ENCODE measurements around the gene CCDC63.

CCDC63 gene

GRCh38 chr12:110889361-110889760, 42.6 kb downstream of the CCDC63 start:
- no peaks in the 10 kb centered on the region for H3K27me3 Mint-ChIP-seq
- H3K4me3 Mint-ChIP-seq = no peak overlapping the region
- H3K4me1 Mint-ChIP-seq = peaks cover 7% of the 10 kb centered on the region
- H3K9me3 Mint-ChIP-seq = no peaks in the 10 kb centered on the region
- H3K27ac Mint-ChIP-seq = no peak overlapping the region
- no peaks in the 10 kb centered on the region for H3K36me3 Mint-ChIP-seq

GRCh38 chr12:110893956-110894355, 47.2 kb downstream of the CCDC63 start:
- Mint-ChIP-seq H3K27ac (no peak overlapping the region), H3K4me3 (no peak overlapping the region), H3K4me1 (peaks cover 6% of the 10 kb centered on the region), H3K27me3 (peaks cover 2% of the 10 kb centered on the region), H3K9me3 (no peaks in the 10 kb centered on the region), H3K36me3 (no peaks in the 10 kb centered on the region)

GRCh38 chr12:110896559-110896958, 49.8 kb downstream of the CCDC63 start:
- H3K9me3 Mint-ChIP-seq = no peaks in the 10 kb centered on the region
- H3K4me1 Mint-ChIP-seq = peaks cover 6% of the 10 kb centered on the region
- no peaks in the 10 kb centered on the region for H3K36me3 Mint-ChIP-seq
- peaks cover 2% of the 10 kb centered on the region for H3K27me3 Mint-ChIP-seq
- H3K4me3 Mint-ChIP-seq = no peak overlapping the region
- peak overlapping the region; percentile 23 for H3K27ac Mint-ChIP-seq

- Mint-ChIP-seq H3K9me3 (no peaks in the 10 kb centered on the region), H3K27ac (no peak overlapping the region), H3K4me1 (peaks cover 3% of the 10 kb centered on the region), H3K4me3 (no peak overlapping the region), H3K27me3 (no peaks in the 10 kb centered on the region), H3K36me3 (no peaks in the 10 kb centered on the region)
Measured at GRCh38 chr12:110901401-110901800, 54.6 kb downstream of the CCDC63 start.

GRCh38 chr12:110903511-110903910, 56.7 kb downstream of the CCDC63 start:
- no peak overlapping the region for H3K4me3 Mint-ChIP-seq
- no peaks in the 10 kb centered on the region for H3K27me3 Mint-ChIP-seq
- peaks cover 3% of the 10 kb centered on the region for H3K4me1 Mint-ChIP-seq
- H3K9me3 Mint-ChIP-seq = no peaks in the 10 kb centered on the region
- no peaks in the 10 kb centered on the region for H3K36me3 Mint-ChIP-seq
- H3K27ac Mint-ChIP-seq = no peak overlapping the region

- Mint-ChIP-seq H3K27ac (no peak overlapping the region), H3K27me3 (no peaks in the 10 kb centered on the region), H3K9me3 (no peaks in the 10 kb centered on the region), H3K4me1 (peaks cover 3% of the 10 kb centered on the region), H3K36me3 (no peaks in the 10 kb centered on the region), H3K4me3 (no peak overlapping the region)
Measured at GRCh38 chr12:110906083-110906482, 59.3 kb downstream of the CCDC63 start.

GRCh38 chr12:110906516-110906915, 59.7 kb downstream of the CCDC63 start:
- H3K27me3 Mint-ChIP-seq = no peaks in the 10 kb centered on the region
- H3K27ac Mint-ChIP-seq = no peak overlapping the region
- H3K9me3 Mint-ChIP-seq = no peaks in the 10 kb centered on the region
- H3K4me3 Mint-ChIP-seq = no peak overlapping the region
- peaks cover 3% of the 10 kb centered on the region for H3K4me1 Mint-ChIP-seq
- no peaks in the 10 kb centered on the region for H3K36me3 Mint-ChIP-seq

GRCh38 chr12:110906985-110907384, 60.2 kb downstream of the CCDC63 start:
- Mint-ChIP-seq H3K27ac (no peak overlapping the region), H3K27me3 (no peaks in the 10 kb centered on the region), H3K4me1 (peaks cover 3% of the 10 kb centered on the region), H3K9me3 (no peaks in the 10 kb centered on the region), H3K36me3 (no peaks in the 10 kb centered on the region), H3K4me3 (no peak overlapping the region)

- Mint-ChIP-seq H3K36me3 (no peaks in the 10 kb centered on the region), H3K4me1 (peaks cover 3% of the 10 kb centered on the region), H3K27ac (no peak overlapping the region), H3K4me3 (no peak overlapping the region), H3K27me3 (no peaks in the 10 kb centered on the region), H3K9me3 (no peaks in the 10 kb centered on the region)
Measured at GRCh38 chr12:110907583-110907982, 60.8 kb downstream of the CCDC63 start.

- H3K4me1 Mint-ChIP-seq = peaks cover 3% of the 10 kb centered on the region
- H3K9me3 Mint-ChIP-seq = no peaks in the 10 kb centered on the region
Measured at GRCh38 chr12:110908377-110909152, 61.8 kb downstream of the CCDC63 start.

GRCh38 chr12:110912263-110912662, 65.5 kb downstream of the CCDC63 start:
- Mint-ChIP-seq H3K27ac (no peak overlapping the region), H3K27me3 (no peaks in the 10 kb centered on the region), H3K36me3 (no peaks in the 10 kb centered on the region), H3K9me3 (no peaks in the 10 kb centered on the region), H3K4me1 (no peaks in the 10 kb centered on the region), H3K4me3 (no peak overlapping the region)

More at GRCh38 chr12:110908377-110909152, 61.8 kb downstream of the CCDC63 start:
- Mint-ChIP-seq H3K27ac (no peak overlapping the region), H3K36me3 (no peaks in the 10 kb centered on the region), H3K27me3 (no peaks in the 10 kb centered on the region), H3K4me3 (no peak overlapping the region)

- Mint-ChIP-seq H3K27ac (no peak overlapping the region), H3K4me3 (no peak overlapping the region), H3K36me3 (no peaks in the 10 kb centered on the region), H3K4me1 (no peaks in the 10 kb centered on the region), H3K27me3 (no peaks in the 10 kb centered on the region), H3K9me3 (no peaks in the 10 kb centered on the region)
Measured at GRCh38 chr12:110913119-110914056, 66.6 kb downstream of the CCDC63 start.

- H3K36me3 Mint-ChIP-seq = no peaks in the 10 kb centered on the region
- no peaks in the 10 kb centered on the region for H3K9me3 Mint-ChIP-seq
- no peaks in the 10 kb centered on the region for H3K4me1 Mint-ChIP-seq
- no peaks in the 10 kb centered on the region for H3K27me3 Mint-ChIP-seq
- no peak overlapping the region for H3K4me3 Mint-ChIP-seq
- H3K27ac Mint-ChIP-seq = no peak overlapping the region
Measured at GRCh38 chr12:110916295-110916875, 69.6 kb downstream of the CCDC63 start.

- Mint-ChIP-seq H3K27ac (no peak overlapping the region), H3K36me3 (no peaks in the 10 kb centered on the region), H3K9me3 (no peaks in the 10 kb centered on the region)
Measured at GRCh38 chr12:110917467-110917866, 70.7 kb downstream of the CCDC63 start.

GRCh38 chr12:110917961-110918360, 71.2 kb downstream of the CCDC63 start:
- H3K9me3 Mint-ChIP-seq = no peaks in the 10 kb centered on the region
- H3K4me3 Mint-ChIP-seq = no peak overlapping the region
- H3K4me1 Mint-ChIP-seq = no peaks in the 10 kb centered on the region
- no peaks in the 10 kb centered on the region for H3K27me3 Mint-ChIP-seq
- no peaks in the 10 kb centered on the region for H3K36me3 Mint-ChIP-seq
- no peak overlapping the region for H3K27ac Mint-ChIP-seq

More at GRCh38 chr12:110917467-110917866, 70.7 kb downstream of the CCDC63 start:
- Mint-ChIP-seq H3K4me1 (no peaks in the 10 kb centered on the region), H3K4me3 (no peak overlapping the region), H3K27me3 (no peaks in the 10 kb centered on the region)

GRCh38 chr12:110919720-110920119, 72.9 kb downstream of the CCDC63 start:
- no peaks in the 10 kb centered on the region for H3K9me3 Mint-ChIP-seq
- H3K27me3 Mint-ChIP-seq = no peaks in the 10 kb centered on the region
- H3K4me3 Mint-ChIP-seq = no peak overlapping the region
- no peaks in the 10 kb centered on the region for H3K4me1 Mint-ChIP-seq
- no peaks in the 10 kb centered on the region for H3K36me3 Mint-ChIP-seq
- no peak overlapping the region for H3K27ac Mint-ChIP-seq

Measured in activated naive CD4-positive, alpha-beta T cell treated with anti-CD3 and anti-CD28 coated beads, Interleukin-2, amount 50 U/mL, for 24 hours (primary cell).